Keratinocyte (primary cell): ENCODE measurements around the gene KCNQ4.

Experiments
- EZH2 ChIP-seq: IDR thresholded peaks from one replicate; pipeline ENCODE4 v1.6.1; 2012; ENCODE audit warnings: inconsistent platforms, mild to moderate bottlenecking, low read length, moderate library complexity
- TF ChIP-seq, protein P1 (sequence below), 3 experiments: IDR thresholded peaks in 1 of 3; conservative IDR thresholded peaks in 1 of 3; optimal IDR thresholded peaks in 1 of 3; 2 replicates in 2 of 3; 3 replicates in 1 of 3; pipeline versions ENCODE3 to v1.5.1; 2011; ENCODE audit warnings: low read length in 3 of 3, mild to moderate bottlenecking in 3 of 3, moderate library complexity in 2 of 3, control low read depth in 1 of 3, inconsistent platforms in 1 of 3; ENCODE audit not compliant: insufficient read depth in 2 of 3; ENCODE audit errors: extremely low read depth in 1 of 3

DNA sequence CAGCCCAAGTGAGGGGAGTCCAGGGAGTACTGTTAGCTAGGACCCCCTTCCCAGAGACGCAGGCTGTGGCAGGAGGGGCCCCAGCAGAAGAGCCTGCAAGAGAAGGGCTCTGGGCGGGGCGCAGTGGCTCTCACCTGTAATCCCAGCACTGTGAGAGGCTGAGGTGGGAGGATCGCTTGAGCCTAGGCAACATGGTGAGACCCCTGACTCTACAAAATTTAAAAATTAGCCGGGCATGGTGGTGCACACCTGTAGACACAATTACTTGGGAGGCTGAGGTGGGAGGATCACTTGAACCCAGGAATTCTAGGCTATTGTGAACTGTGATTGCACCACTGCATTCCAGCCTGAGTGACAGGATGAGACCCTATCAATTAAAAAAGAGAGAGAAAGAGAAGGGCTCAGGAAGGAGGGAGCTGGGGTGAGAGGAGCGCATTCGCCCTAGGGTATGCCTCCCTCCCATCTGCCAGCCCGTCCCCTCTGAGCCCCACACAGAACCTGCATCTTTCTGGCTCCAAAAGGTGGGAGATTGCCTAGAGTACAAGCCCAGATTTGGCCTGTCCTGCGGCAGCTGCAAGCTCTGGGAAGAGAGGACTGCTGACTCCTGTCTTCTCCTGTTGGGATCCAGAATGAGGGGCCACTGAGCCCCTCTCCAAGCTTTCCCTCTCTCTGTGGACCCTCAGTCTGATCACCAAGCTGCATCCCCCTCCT is 3.6 kb downstream of the KCNQ4 start:
- TF ChIP-seq, protein P1, sequence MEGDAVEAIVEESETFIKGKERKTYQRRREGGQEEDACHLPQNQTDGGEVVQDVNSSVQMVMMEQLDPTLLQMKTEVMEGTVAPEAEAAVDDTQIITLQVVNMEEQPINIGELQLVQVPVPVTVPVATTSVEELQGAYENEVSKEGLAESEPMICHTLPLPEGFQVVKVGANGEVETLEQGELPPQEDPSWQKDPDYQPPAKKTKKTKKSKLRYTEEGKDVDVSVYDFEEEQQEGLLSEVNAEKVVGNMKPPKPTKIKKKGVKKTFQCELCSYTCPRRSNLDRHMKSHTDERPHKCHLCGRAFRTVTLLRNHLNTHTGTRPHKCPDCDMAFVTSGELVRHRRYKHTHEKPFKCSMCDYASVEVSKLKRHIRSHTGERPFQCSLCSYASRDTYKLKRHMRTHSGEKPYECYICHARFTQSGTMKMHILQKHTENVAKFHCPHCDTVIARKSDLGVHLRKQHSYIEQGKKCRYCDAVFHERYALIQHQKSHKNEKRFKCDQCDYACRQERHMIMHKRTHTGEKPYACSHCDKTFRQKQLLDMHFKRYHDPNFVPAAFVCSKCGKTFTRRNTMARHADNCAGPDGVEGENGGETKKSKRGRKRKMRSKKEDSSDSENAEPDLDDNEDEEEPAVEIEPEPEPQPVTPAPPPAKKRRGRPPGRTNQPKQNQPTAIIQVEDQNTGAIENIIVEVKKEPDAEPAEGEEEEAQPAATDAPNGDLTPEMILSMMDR (optimal IDR thresholded peaks at IDR 0.05 in 1 of 3, IDR thresholded peaks at IDR 0.05 in 1 of 3, conservative IDR thresholded peaks at IDR 0.05 in 1 of 3; ENCODE audit: extremely low read depth in 1 of 3, insufficient read depth in 2 of 3, low read length in 3 of 3) = no peak
- TF ChIP-seq EZH2 = no peak
